ENCODE measurements around the gene ADIG.

DNA sequence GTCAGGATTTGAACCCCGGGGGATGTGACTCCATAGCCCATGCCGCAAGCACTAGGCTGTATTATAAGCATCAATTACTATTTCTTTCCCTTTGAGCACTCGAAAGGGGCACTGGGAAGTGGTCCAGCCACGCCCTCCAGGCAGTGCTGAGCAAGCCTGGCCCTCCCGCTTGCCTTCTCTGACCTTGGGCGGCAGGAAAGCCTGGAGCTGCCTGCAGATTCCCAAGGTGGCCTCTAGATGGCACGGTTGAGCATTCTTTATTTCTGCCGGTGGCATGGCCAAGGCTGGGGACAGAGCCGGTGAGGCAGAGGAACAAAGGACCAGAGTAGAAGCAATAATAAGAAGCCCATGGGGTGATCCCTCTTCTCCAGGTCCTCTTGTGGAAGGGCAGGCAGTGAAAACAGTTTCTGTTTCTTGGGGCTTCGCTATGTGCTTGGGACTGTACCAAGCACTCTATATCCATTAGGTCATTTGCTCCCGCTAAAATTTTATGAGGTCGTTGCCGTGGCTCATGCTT lies 52.6 kb downstream of the ADIG start:
- TF ChIP-seq, protein P1, sequence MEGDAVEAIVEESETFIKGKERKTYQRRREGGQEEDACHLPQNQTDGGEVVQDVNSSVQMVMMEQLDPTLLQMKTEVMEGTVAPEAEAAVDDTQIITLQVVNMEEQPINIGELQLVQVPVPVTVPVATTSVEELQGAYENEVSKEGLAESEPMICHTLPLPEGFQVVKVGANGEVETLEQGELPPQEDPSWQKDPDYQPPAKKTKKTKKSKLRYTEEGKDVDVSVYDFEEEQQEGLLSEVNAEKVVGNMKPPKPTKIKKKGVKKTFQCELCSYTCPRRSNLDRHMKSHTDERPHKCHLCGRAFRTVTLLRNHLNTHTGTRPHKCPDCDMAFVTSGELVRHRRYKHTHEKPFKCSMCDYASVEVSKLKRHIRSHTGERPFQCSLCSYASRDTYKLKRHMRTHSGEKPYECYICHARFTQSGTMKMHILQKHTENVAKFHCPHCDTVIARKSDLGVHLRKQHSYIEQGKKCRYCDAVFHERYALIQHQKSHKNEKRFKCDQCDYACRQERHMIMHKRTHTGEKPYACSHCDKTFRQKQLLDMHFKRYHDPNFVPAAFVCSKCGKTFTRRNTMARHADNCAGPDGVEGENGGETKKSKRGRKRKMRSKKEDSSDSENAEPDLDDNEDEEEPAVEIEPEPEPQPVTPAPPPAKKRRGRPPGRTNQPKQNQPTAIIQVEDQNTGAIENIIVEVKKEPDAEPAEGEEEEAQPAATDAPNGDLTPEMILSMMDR (IDR thresholded peaks at IDR 0.05; ENCODE audit: low read depth, low read length): peak; percentile 96
- no peak for TF ChIP-seq POLR2A (IDR thresholded peaks at IDR 0.05; ENCODE audit: extremely low read depth, insufficient read length)

Data from NB4 (cell line).